HAP-1 (cell line): ENCODE measurements around the gene NUDT3.
"Not testable (repeated sequence)": the region's sequence is repeated elsewhere in the genome, so short reads cannot be mapped to it uniquely, and the experiment has no call there.

ENCODE experiments used
- DNase-seq, 2 experiments: peaks; one replicate each; pipeline ENCODE4 v3.0.0-alpha.2; 2016 to 2020; ENCODE audit warnings: low spot score in 2 of 2
- H3K27me3 ChIP-seq: fragments of 250-450 bp; sonication (Bioruptor Pico); 2 replicates; pipeline ENCODE4 v1.5.1; 2020; ENCODE audit warnings: low read depth, mild to moderate bottlenecking, moderate library complexity
- H3K36me3 ChIP-seq: fragments of 250-450 bp; sonication (Bioruptor Pico); replicated peaks from 2 replicates; pipeline ENCODE4 v1.5.1; 2020; ENCODE audit warnings: mild to moderate bottlenecking
- H3K4me1 ChIP-seq: fragments of 250-450 bp; sonication (Bioruptor Pico); 2 replicates; pipeline ENCODE4 v1.5.1; 2020; ENCODE audit warnings: mild to moderate bottlenecking
- H3K4me3 ChIP-seq: fragments of 250-450 bp; sonication (Bioruptor Pico); 2 replicates; pipeline ENCODE4 v1.5.1; 2020; ENCODE audit warnings: mild to moderate bottlenecking, moderate library complexity
- H3K9me3 ChIP-seq: fragments of 250-450 bp; sonication (Bioruptor Pico); 2 replicates; pipeline ENCODE4 v1.5.1; 2020; ENCODE audit warnings: mild to moderate bottlenecking, moderate library complexity
- in situ Hi-C: fragments of 300-500 bp; cut with MboI; formaldehyde crosslinking; loops from 3 replicates; pipeline ENCODE4 v1.14.3; 2020; ENCODE audit warnings: low sequenced_read_pairs, inconsistent platforms, mixed read lengths

Gene NUDT3

DNA sequence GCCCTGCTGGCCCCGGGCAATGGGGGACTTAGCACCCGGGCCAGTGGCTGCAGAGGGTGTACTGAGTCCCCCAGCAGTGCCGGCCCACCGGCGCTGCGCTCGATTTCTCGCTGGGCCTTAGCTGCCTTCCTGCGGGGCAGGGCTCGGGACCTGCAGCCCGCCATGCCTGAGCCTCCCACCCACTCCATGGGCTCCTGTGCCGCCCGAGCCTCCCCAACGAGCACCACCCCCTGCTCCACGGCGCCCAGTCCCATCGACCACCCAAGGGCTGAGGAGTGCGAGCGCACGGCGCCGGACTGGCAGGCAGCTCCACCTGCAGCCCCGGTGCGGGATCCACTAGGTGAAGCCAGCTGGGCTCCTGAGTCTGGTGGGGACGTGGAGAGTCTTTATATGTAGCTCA, 123.3 kb downstream of the NUDT3 start:
- H3K27me3 ChIP-seq, in situ Hi-C loops, H3K4me3 ChIP-seq, H3K36me3 ChIP-seq, H3K9me3 ChIP-seq, H3K4me1 ChIP-seq, DNase-seq: not testable (repeated sequence)

DNA sequence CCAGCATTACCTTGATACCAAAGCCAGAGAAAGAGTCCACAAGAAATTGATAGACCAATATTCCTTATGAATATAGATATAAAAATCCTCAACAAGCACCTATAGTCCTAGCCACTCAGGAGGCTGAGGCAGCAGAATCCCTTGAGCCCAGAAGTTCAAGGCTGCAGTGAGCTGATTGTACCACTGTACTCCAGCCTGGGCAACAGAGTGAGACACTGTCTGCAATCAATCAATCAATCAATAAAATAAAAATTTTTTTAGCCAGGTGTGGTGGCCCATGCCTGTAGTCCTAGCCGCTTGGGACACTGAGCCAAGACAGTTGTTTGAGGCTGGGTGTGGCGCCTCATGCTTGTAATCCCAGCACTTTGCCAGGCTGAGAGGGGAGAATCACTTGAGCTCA, 124.7 kb downstream of the NUDT3 start:
- no peaks in the 10 kb centered on the region for H3K36me3 ChIP-seq
- no peaks in the 10 kb centered on the region for H3K9me3 ChIP-seq
- H3K27me3 ChIP-seq = no peaks in the 10 kb centered on the region
- in situ Hi-C loops = no loop called here
- no peak overlapping the region for H3K4me3 ChIP-seq
- DNase-seq = no peak
- H3K4me1 ChIP-seq = no peaks in the 10 kb centered on the region

DNA sequence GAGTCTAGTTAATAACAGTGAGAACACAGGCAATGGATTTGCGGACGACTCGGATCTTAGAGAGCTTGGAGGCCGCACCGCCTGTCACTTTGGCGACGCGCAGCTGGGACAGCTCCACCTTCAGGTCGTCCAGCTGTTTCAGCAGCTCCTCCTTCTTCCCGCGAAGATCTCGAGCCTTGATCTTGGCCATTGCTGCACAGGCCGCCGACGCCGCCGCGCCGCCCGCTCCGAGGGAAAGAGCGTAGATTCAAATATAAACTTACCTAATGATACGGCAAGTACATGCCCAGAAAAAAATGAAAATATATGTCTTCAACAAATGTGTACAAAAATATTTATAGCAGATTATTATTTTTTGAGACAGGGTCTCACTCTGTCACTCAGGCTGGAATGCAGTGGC, 129.0 kb downstream of the NUDT3 start:
- H3K27me3 ChIP-seq, H3K4me3 ChIP-seq, H3K9me3 ChIP-seq, H3K36me3 ChIP-seq, in situ Hi-C loops, H3K4me1 ChIP-seq, DNase-seq: not testable (repeated sequence)

DNA sequence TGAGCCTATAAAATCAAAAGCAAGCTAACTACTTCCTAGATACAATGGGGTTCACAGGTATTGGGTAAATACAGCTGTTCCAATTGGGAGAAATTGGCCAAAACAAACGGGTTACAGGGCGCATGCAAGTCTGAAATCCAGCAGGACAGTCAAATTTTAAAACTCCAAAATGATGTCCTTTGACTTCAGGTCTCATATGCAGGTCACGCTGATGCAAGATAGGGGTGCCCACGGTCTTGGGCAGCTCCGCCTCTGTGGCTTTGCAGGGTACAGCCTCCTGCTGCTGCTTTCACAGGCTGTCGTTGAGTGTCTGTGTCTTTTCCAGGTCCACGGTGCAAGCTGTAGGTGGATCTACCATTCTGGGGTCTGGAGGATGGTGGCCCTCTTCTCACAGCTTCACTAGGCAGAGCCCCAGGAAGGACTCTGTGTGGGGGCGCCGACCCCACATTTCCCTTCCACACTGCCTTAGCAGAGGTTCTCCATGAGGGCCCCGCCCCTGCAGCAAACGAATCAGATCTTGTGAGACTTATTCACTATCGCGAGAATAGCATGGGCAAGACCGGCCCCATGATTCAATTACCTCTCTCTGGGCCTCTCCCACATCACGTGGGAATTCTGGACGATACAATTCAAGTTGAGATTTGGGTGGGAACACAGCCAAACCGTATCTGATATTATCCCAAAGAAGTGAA, 131.7 kb downstream of the NUDT3 start:
- no peak overlapping the region for H3K4me3 ChIP-seq
- H3K4me1 ChIP-seq = no peaks in the 10 kb centered on the region
- H3K9me3 ChIP-seq = 0 out of 2 replicates have a peak, but pooled peaks cover 3% of the 10 kb centered on the region
- H3K36me3 ChIP-seq = no peaks in the 10 kb centered on the region
- no peaks in the 10 kb centered on the region for H3K27me3 ChIP-seq
- in situ Hi-C loops = no loop called here
- DNase-seq = no peak

DNA sequence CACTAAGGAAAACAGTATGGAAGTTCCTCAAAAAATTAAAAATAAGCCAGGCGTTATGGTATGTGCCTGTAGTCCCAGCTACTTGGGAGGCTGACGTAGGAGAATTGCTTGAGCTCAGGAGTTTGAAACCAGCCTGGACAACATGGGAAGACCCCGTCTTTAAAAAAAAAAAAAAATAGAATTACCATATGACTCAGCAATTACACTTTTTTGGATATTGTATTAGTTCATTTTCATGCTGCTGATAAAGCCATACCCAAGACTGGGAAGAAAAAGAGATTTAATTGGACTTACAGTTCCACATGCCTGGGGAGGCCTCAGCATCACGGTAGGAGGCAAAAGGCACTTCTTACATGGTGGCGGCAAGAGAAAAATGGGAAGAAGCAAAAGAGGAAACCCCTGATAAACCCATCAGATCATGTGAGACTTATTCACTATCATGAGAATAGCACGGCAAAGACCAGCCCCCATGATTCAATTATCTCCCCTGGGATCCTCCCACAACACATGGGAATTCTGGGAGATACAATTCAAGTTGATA, 132.9 kb downstream of the NUDT3 start:
- H3K4me1 ChIP-seq = no peaks in the 10 kb centered on the region
- no peaks in the 10 kb centered on the region for H3K36me3 ChIP-seq
- 0 out of 2 replicates have a peak, but pooled peaks cover 3% of the 10 kb centered on the region for H3K9me3 ChIP-seq
- DNase-seq = no peak
- in situ Hi-C loops = no loop called here
- H3K27me3 ChIP-seq = no peaks in the 10 kb centered on the region
- H3K4me3 ChIP-seq = no peak overlapping the region

DNA sequence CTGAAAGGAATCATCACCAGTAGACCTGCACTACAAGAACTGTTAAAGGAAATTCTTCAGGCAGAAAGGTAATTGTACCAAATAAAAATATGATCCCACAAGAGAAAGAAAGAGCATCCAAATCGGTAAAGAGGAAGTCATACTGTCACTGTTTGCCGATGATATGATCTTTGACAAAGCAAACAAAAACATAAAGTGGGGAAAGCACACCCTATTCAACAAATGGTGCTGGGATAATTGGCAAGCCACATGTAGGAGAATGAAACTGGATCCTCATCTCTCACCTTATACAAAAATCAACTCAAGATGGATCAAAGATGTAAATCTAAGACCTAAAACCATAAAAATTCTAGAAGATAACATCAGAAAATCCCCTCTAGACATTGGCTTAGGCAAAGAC, 140.1 kb downstream of the NUDT3 start:
- H3K9me3 ChIP-seq, in situ Hi-C loops: not testable (repeated sequence)

DNA sequence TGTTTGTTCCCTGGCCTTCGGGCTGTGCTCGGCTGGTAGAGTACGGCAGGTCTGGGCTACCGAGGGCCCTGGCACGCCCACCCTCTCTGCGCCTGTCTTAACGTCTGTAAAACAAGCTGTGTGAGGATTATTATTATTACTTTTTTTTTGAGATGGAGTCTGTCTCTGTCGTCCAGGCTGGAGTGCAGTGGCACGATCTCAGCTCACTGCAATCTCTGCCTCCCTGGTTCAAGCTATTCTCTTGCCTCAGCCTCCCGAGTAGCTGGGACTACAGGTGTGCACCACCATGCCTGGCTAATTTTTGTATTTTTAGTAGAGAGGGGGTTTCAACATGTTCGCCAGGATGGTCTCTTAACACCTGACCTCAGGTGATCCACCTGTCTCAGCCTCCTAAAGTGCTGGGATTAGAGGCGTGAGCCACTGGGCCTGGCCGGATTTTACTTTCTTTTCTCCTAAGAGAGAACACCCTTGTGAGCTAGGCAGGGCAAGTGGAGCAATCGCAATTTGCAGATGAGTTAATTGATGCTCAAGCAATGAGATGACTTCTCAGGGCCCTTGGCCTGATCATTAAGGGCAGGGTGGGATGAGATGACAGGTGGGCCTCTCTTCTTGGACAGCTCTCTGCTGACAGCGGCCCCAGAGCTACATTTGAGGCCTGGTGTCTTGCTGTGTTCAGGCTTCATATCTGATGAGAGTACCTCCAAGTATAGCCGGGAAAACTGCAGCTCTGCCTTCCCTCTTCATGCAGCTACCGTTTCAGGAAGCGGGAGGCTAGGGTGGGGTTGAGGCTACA, 142.8 kb downstream of the NUDT3 start:
- in situ Hi-C loops = loop anchor here (5.0 to 10.0 kb wide), 2 partner anchors 168 to 355 kb away; no protein-coding TSS in a partner anchor
- H3K4me3 ChIP-seq = peak overlapping the region; percentile 72
- no peak for DNase-seq
- peaks cover 6% of the 10 kb centered on the region for H3K36me3 ChIP-seq
- no peaks in the 10 kb centered on the region for H3K27me3 ChIP-seq
- no peaks in the 10 kb centered on the region for H3K9me3 ChIP-seq
- peaks cover 20% of the 10 kb centered on the region for H3K4me1 ChIP-seq

More for the DNA sequence above, 140.1 kb downstream of the NUDT3 start:
- not testable (repeated sequence) for H3K27me3 ChIP-seq, H3K36me3 ChIP-seq, DNase-seq, H3K4me3 ChIP-seq
- H3K4me1 ChIP-seq = peaks cover 20% of the 10 kb centered on the region

DNA sequence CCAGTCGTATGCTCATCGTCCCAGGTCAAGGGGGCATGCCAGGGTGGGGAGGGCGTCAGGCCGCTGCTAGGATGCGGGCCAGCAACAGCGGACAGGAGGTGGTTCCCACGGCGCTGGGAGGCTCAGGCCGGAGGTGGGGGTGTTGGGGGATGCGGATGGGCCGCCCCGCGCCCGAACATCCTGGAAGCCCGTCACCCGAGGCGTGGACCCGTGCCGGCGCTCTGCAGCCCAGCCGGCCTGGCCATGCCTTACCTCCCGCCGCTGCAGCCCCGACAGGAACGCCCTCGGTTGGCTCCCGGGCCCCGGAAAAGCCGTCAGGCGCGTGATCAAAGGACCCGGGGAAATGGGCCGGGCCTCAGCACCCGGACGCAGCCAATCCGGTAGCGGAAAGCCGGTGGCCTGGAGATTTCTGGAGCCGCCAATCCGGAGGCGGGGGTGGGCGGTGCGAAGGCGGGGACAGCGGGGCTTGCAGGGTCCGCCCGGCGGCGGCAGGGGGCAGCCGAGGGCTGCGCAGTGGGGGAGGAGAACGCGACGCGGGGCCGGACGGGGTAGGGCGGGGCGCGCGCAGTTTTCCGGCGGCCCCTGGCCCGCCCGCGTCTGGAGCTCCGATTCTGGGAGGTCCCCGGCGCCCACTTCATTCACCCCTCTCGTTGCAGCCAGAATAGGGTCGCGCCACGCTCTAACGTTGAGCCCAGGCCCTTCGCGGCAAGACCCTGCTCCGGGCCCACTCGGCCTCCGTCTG, 143.6 kb downstream of the NUDT3 start, which contains the start of gene SMIM29:
Gene SMIM29, minus strand, starts transcription at position 280 of the 742 bp plus-strand sequence. CDS start 1,215 bp downstream, outside the sequence.
- in situ Hi-C loops = loop anchor here (5.0 to 10.0 kb wide), 2 partner anchors 168 to 356 kb away; no protein-coding TSS in a partner anchor
- Histone ChIP-seq H3K4me3 (peak within 1 kb of the TSS; percentile 72), H3K4me1 (peaks cover 20% of the 10 kb centered on the region), H3K27me3 (no peaks in the 10 kb centered on the region), H3K36me3 (peaks cover 14% of the 10 kb centered on the region), H3K9me3 (no peaks in the 10 kb centered on the region)
- DNase-seq = peak; percentile 95 to 97

DNA sequence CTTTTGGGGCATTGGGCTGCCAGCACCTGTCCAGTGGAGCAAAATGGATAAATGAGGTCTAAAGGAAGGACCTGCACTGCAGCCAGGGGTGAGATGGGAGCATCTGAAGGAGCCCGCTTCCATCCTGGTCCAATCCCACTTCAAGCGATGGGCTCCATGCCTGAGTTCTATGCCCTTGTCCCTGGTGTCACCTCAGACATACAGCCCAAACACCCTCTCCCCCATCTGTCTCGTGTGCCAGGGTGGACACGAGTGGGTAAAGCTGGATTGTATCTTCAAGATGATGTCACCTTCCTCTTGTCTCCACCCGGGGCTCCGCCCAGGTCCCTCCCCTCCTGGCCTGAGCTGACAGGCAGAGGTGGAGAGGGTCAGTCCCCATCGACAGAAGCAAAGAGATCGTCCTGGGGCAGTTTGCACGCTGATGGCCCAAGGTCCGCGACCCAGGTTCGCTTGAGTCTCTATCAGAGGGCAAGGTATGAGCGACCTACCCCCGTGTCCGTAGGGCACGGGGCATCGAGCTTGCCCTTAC, 144.2 kb downstream of the NUDT3 start:
- Histone ChIP-seq H3K4me3 (peak overlapping the region; percentile 72), H3K36me3 (peaks cover 20% of the 10 kb centered on the region), H3K27me3 (no peaks in the 10 kb centered on the region), H3K9me3 (no peaks in the 10 kb centered on the region), H3K4me1 (peaks cover 20% of the 10 kb centered on the region)
- in situ Hi-C loops = loop anchor here (5.0 to 10.0 kb wide), 2 partner anchors 169 to 357 kb away; no protein-coding TSS in a partner anchor
- peak in 1 of 2 experiments; percentile 62 for DNase-seq

DNA sequence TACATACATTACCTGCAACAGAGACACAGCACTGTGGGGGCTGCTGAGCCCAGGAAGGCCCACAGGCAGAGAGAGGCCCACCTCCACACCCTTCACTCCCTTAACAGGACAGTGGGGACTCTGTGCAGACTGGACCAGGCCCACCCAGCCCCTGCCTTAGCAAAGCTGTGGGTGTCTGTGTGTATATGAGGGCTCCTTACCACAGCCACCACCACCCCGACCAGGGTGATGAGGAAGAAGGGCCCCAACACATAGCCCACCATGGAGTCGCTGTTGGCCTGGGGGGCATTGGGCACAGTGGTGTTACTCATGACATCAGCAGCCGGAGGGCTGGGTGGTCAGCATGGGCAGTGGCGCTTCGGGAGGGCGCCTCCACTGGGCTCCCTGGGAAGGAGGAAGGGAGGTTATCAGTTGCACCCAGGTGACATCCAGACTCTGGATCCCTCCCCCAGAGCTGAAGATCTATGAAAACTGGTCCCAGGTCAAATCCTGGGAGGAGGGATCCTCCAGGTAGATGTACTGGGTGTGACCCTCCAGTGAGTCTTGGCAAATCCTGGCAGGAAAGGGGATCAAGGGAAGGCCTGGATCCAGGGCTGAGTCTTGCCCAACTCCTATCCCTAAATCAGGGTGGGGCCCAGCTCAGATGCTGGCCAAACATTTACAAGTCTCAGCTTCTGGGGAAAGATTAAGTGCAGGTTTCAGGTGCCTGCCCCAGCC, 144.8 kb downstream of the NUDT3 start:
- H3K27me3 ChIP-seq = no peaks in the 10 kb centered on the region
- no peaks in the 10 kb centered on the region for H3K9me3 ChIP-seq
- DNase-seq = peak in 1 of 2 experiments; percentile 27
- in situ Hi-C loops = loop anchor here (5.0 to 10.0 kb wide), 2 partner anchors 170 to 357 kb away; no protein-coding TSS in a partner anchor
- peaks cover 26% of the 10 kb centered on the region for H3K36me3 ChIP-seq
- H3K4me3 ChIP-seq = peak overlapping the region; percentile 72
- H3K4me1 ChIP-seq = peaks cover 19% of the 10 kb centered on the region

DNA sequence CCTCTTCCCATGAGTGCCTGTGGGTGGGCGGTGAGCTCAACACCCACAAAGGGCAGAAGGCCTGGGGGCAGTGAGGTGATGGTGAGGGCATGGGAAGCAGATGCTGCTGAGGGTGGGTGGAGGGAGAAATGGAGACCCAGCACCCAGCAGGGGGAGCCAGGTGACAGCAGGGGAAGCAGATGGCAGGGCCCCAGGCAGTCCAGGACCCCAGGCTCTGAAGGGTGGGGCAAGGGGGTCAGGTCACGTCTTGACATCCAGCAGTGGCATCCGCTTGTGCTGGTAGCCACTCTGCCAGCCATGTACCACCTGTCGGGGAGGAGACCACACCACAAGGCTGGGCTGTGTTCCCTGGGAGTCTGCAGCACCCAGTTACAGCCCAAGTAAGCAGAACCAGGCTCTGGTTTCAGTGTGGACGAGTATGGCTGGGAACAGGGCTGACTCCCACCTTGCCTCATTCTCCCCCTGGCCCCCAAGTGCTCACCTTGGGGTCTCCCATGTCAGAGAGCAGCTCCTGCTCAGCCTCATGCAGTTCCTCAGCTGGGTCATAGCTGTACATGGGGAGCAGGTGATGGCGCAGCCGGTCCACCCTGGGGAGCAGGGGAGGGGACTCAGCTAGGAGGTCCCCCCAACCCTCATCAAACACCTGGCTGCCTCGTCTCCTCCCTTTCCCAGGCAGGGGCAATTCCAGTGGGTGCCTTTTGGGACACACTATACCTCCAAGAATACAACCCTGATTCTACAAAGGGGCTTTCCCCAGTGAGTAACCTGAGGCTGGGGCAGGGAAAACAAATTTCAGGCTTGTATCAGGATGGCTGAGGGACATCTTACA, 145.7 kb downstream of the NUDT3 start:
- H3K36me3 ChIP-seq = peaks cover 35% of the 10 kb centered on the region
- peaks cover 15% of the 10 kb centered on the region for H3K4me1 ChIP-seq
- no peak overlapping the region for H3K4me3 ChIP-seq
- H3K27me3 ChIP-seq = no peaks in the 10 kb centered on the region
- no peaks in the 10 kb centered on the region for H3K9me3 ChIP-seq
- peak; percentile 32 to 78 for DNase-seq
- in situ Hi-C loops = loop anchor here (5.0 to 10.0 kb wide), 2 partner anchors 171 to 358 kb away; no protein-coding TSS in a partner anchor

DNA sequence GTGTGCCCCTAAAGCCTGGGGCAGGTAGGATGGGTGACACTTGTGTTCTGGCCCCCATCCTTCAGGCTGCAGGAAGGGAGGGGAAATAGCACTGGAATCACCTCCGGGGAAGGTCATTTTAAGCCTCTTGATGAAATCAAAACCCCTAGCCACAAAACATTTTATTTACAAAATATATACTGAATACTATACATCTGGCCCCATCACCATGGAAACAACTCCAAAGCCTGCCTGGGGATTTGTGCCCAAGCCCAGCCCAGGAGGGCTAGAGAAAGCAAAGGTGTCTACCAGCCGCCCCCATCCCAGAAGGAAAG, 146.3 kb downstream of the NUDT3 start:
- no peak for DNase-seq
- no peaks in the 10 kb centered on the region for H3K9me3 ChIP-seq
- peaks cover 41% of the 10 kb centered on the region for H3K36me3 ChIP-seq
- peaks cover 15% of the 10 kb centered on the region for H3K4me1 ChIP-seq
- H3K27me3 ChIP-seq = no peaks in the 10 kb centered on the region
- H3K4me3 ChIP-seq = no peak overlapping the region
- in situ Hi-C loops = loop anchor here (5.0 to 10.0 kb wide), 2 partner anchors 171 to 359 kb away; no protein-coding TSS in a partner anchor
